Adrenal gland (tissue), 12 donors: ENCODE data around the gene MSX2. TPM values are rescaled to one million over a fixed set of nuclear protein-coding genes. Genes with fewer than 3 reads are reported as not detected.

Experiments used
- DNase-seq, 7 donors: peaks; one replicate each; pipeline ENCODE4 v3.0.0-alpha.2; 2019 to 2020
- H3K27ac ChIP-seq, 5 donors: fragments of 200-600 bp; sonication (generic) in 4 of 5; 1 replicate in 3 of 5; 2 replicates in 2 of 5; pipeline versions ENCODE4 v1.5.1 to v1.8.0; 2016 to 2020; ENCODE audit warnings: mild to moderate bottlenecking in 1 of 5
- H3K27me3 ChIP-seq: fragments of 200-600 bp; 2 replicates; pipeline ENCODE4 v1.8.0; 2021
- H3K36me3 ChIP-seq, 2 donors: fragments of 200-600 bp; replicated peaks in 1 of 2; 1 replicate in 1 of 2; 2 replicates in 1 of 2; pipeline versions ENCODE4 v1.5.1 to v1.8.0; 2018 to 2022
- H3K4me1 ChIP-seq, 2 donors: fragments of 200-600 bp; replicated peaks in 1 of 2; 1 replicate in 1 of 2; 2 replicates in 1 of 2; pipeline versions ENCODE4 v1.5.1 to v1.8.0; 2018 to 2021
- H3K4me3 ChIP-seq, 4 donors: fragments of 200-600 bp; sonication (generic) in 3 of 4; one replicate each; pipeline ENCODE4 v1.5.1; 2016 to 2018
- H3K9me3 ChIP-seq, 3 donors: fragments of 200-600 bp; sonication (generic) in 1 of 3; replicated peaks in 1 of 3; 1 replicate in 2 of 3; 2 replicates in 1 of 3; pipeline versions ENCODE4 v1.5.1 to v1.8.0; 2016 to 2021
- CTCF ChIP-seq, 6 experiments: fragments of 450-650 bp in 4 of 6; fragments of 200-600 bp in 2 of 6; sonication (generic) in 1 of 6; IDR thresholded peaks; 1 replicate in 5 of 6; 2 replicates in 1 of 6; pipeline versions ENCODE4 v1.5.1 to v1.8.0; 2016 to 2021; ENCODE audit warnings: antibody characterized with exemption in 6 of 6, mild to moderate bottlenecking in 2 of 6, moderate library complexity in 1 of 6
- POLR2A ChIP-seq, 2 donors: fragments of 450-650 bp; IDR thresholded peaks; one replicate each; pipeline ENCODE4 v1.6.1; 2017; ENCODE audit warnings: antibody characterized with exemption in 2 of 2, mild to moderate bottlenecking in 2 of 2, moderate library complexity in 1 of 2
- WGBS, 4 donors: extraction: QIAGEN DNeasy Blood & Tissue Kit in 2 of 4; methylation state at CpG; one replicate each; pipeline versions ENCODE4 v1.1.5 to v1.1.7; 2013 to 2017; 5-methylcytosine and 5-hydroxymethylcytosine counted together
- intact Hi-C, 2 donors: fragments of 100-400 bp; cut with DNase I; formaldehyde crosslinking; loops; one replicate each; pipeline versions ENCODE4 v1.14.1 to v1.15.0; 2022 to 2023
- polyA plus RNA-seq, 3 donors: library from polyadenylated mRNA; stranded (reverse); fragments of 200-250 nt in 2 of 3; fragments of 350-450 nt in 1 of 3; fragmentation: Illumina TruSeq in 1 of 3; extraction: RNeasy Lipid Tissue Mini Kit (QIAGEN cat#74804) in 1 of 3; gene quantifications; one replicate each; pipeline ENCODE4 v1.2.3, GENCODE V29; 2013 to 2014
- total RNA-seq, 9 donors: library from RNA; depleted of rRNA in 4 of 9; stranded (reverse); fragments of >200 nt in 4 of 9; fragments of 120-200 nt in 1 of 9; fragmentation: NEBNext Ultra II Directional in 1 of 9; extraction: Animal tissue kit (Norgen Biotek cat#: 25700) in 1 of 9; gene quantifications; one replicate each; pipeline versions ENCODE4 v1.1.0 to v1.2.4, GENCODE V29; 2013 to 2023
- donor health status: healthy with polysubstance abuse.
- donor health status: Bipolar disorder and iron deficiency.
- donor health status: DM: yes; HTN: yes; CAD: no.
- donor health status: DM: no; HTN: no; CAD: no.
- donor health status: DM: no; HTN: no; CAD: no.
- donor health status: DM: yes; HTN: yes; CAD: no.

The MSX2 gene
- total and polyA plus RNA-seq, 12 donors, result 0.24 to 1.3 (median 0.58) TPM; not detected in 1

GRCh38 chr5:174718880-174719610, 5.3 kb upstream of the MSX2 start:
- no peak for DNase-seq
- no peaks in the 10 kb centered on the region for H3K36me3 ChIP-seq
- H3K4me1 ChIP-seq, result no peaks in the 10 kb centered on the region
- no peak overlapping the region for H3K4me3 ChIP-seq
- H3K27me3 ChIP-seq, result peaks cover 67% of the 10 kb centered on the region
- no peak overlapping the region for H3K27ac ChIP-seq
- TF ChIP-seq CTCF (IDR thresholded peaks at IDR 0.05) (no peak), POLR2A (IDR thresholded peaks at IDR 0.05) (no peak)
- WGBS, 4 donors, result 32 to 40% (median 35%) methylated on average over 7 to 10 of the region's 10 CpGs
- H3K9me3 ChIP-seq, result no peaks in the 10 kb centered on the region
- intact Hi-C loops, result no loop called here

- Histone ChIP-seq H3K4me1 (no peaks in the 10 kb centered on the region), H3K36me3 (no peaks in the 10 kb centered on the region), H3K27me3 (peaks cover 70% of the 10 kb centered on the region), H3K27ac (no peak overlapping the region), H3K4me3 (no peak overlapping the region), H3K9me3 (no peaks in the 10 kb centered on the region)
- DNase-seq, result no peak
- TF ChIP-seq POLR2A (IDR thresholded peaks at IDR 0.05) (no peak), CTCF (IDR thresholded peaks at IDR 0.05) (no peak)
- intact Hi-C loops, result no loop called here
- WGBS, 4 donors, result 34 to 44% (median 39%) methylated on average over 14 to 19 of the region's 19 CpGs
These were observed 4.4 kb upstream of the MSX2 start for GRCh38 chr5:174719793-174720611.

GRCh38 chr5:174720612-174721529, 3.5 kb upstream of the MSX2 start:
- intact Hi-C loops, result no loop called here
- no peaks in the 10 kb centered on the region for H3K9me3 ChIP-seq
- DNase-seq, result no peak
- TF ChIP-seq CTCF (IDR thresholded peaks at IDR 0.05), result no peak
- TF ChIP-seq POLR2A (IDR thresholded peaks at IDR 0.05), result no peak
- 5 to 36% (median 6%) methylated on average over 7 to 75 of the region's 75 CpGs for WGBS, 4 donors
- peak overlapping the region in 1 of 4 donors; percentile 41 for H3K4me3 ChIP-seq
- no peaks in the 10 kb centered on the region for H3K36me3 ChIP-seq
- H3K27ac ChIP-seq, result no peak overlapping the region
- H3K4me1 ChIP-seq, result no peaks in the 10 kb centered on the region
- H3K27me3 ChIP-seq, result peaks cover 77% of the 10 kb centered on the region
